HG03175 (cell line): ENCODE measurements around the gene SLC6A11.

Experiments
- ATAC-seq: cut with Tn5 transposase; IDR thresholded peaks from one replicate; pipeline ENCODE4 v1.9.1; 2021; ENCODE audit warnings: mild to moderate bottlenecking, moderate library complexity; ENCODE audit not compliant: unreplicated experiment

Gene SLC6A11

DNA sequence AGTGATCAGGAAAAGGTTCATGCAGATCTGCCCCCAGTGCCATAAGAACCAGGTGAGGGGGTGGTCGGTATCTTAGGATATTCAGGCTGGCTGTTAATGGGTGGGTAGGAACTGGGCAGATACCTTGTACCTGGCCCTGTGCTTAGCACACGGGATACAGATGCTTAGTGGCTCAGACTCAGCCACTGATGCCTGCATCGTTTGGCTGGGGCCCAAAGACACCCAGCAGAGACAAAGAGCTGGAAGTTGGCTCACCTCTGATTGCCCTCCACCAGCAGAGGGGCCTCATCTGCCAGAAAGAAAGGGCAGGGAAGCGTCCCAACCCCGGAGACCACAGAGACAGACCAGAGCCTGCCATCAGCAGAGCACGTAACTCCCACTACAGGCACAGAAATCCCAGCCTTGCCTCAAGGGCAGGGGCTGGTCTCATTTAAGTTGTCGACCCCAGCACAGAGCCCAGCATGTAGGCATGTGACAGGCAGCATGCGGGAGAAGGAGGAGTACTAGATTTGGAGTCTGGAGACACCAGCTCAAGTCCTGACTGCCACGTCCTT is 112.5 kb downstream of the SLC6A11 start:
- no peak for ATAC-seq

DNA sequence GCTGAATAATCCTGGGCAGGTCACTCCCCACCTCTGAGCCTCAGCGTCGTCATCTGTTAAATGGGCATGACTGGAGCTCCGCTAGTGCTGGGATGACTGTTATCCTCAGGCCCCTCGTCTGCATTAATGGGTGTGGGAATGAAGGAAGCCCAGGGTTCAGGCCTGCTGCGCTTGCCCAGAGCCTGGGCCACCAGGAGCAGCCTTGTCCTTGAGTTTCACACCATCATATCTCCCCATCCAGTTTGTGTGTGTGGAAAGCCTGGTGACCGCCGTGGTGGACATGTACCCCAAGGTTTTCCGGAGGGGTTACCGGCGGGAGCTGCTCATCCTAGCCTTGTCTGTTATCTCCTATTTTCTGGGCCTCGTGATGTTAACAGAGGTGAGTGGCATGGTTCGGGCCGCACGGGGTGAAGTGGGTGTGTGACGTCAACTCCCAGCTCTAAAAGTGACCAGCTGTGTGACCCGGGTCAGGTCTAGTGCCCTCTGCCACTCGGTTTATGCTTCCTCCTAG is 113.0 kb downstream of the SLC6A11 start:
- ATAC-seq: no peak

DNA sequence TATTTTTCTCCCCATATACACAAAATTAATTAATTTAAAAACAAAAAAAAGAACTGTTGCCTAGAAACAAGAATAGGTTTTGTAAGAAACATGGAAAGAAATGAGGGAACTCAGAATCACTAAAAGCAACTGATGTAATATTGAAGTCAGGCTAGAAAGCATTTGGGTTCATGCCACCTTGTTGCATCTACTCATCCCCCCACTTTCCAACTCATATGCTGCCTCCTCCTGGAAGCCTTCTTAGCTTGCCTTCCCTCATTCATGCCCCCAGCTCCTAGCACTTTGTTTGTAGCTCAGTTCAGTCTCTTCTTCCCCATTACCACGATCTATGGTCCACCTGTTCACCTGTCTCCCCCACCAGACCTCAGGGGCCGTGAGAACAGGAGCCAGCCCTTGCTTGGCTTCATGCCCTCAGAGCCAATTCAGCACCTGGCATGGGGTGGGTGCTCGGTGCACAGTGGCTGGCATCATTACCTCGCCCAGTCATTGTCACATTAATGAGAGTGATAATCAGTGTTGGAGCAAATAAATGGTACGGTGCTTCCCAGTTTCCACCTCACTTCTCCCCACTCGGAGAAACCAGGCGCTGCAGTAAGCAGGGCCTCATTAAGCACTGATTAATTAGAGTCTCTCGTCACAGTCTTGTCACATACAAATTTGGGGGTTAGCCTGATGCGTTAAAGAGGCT is 114.1 kb downstream of the SLC6A11 start:
- ATAC-seq: no peak

DNA sequence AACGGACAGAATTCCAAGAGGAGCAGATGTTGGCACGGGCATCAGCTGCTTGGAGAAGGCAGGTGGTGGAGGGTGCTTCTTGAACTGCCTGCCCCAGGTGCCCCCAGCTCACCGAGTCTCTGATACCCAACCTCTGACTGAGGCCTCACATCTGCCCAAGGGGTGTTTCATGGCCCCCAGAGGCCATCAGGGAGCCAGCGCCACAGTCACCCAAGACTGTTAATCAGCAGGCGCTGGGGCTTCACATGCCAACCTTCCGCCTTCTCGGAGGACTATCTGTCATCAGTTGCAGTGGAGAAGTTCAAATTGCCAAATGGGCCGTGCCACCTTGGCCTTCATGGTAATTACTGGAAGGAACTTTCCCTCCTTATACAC is 114.6 kb downstream of the SLC6A11 start:
- ATAC-seq: no peak

DNA sequence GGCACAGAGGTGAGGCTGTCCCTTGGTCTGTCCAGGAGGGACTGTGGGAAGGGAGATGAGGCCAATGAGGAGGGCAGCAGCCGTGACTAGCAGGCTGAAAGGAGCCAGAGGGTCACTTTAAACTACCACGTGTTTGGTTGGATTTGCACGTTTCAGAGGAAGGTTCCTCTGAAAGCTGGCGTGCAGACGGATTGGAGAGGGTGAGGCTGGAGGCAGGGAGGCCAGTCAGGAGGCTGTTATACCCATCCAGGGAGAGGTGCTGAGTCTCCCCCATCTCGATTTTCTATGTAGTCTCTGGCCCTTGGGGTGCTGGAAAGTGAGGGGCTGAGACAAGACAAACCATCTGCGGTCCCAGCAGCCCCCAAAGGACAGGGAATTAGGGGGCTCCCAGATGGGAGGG is 116.6 kb downstream of the SLC6A11 start:
- no peak for ATAC-seq

DNA sequence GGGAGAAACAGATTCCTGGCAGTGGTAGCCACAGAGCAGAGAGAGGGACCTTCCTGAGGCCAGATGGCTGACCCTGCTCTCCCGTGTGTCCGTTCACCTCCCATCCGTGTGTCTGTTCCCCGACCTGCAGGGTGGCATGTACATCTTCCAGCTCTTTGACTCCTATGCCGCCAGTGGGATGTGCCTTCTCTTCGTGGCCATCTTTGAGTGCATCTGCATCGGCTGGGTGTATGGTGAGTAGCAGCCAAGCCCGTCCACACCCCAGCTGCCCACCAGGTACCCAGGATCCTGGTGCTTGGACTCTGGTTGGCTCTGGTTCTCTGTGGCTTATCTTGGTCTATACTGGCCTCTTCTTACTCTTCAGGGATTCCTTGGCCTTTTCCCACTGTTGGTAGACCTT is 117.0 kb downstream of the SLC6A11 start:
- no peak for ATAC-seq

DNA sequence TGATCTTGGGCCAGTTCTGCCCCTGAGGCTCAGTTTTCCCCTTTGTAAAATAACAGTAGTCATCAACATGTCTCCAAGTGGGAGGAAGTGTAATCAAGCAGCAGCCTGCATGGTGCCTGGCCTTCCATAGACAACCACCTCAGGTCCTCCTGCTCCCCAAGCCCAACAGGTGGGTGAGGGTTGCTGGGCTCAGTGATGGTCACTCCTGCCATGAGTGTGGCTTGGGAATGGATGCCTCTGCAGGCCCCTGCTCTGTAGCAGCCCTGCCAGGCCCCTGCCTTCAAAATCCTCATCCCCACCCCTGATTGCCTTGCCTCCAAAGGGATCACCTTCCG is 117.4 kb downstream of the SLC6A11 start:
- no peak for ATAC-seq

DNA sequence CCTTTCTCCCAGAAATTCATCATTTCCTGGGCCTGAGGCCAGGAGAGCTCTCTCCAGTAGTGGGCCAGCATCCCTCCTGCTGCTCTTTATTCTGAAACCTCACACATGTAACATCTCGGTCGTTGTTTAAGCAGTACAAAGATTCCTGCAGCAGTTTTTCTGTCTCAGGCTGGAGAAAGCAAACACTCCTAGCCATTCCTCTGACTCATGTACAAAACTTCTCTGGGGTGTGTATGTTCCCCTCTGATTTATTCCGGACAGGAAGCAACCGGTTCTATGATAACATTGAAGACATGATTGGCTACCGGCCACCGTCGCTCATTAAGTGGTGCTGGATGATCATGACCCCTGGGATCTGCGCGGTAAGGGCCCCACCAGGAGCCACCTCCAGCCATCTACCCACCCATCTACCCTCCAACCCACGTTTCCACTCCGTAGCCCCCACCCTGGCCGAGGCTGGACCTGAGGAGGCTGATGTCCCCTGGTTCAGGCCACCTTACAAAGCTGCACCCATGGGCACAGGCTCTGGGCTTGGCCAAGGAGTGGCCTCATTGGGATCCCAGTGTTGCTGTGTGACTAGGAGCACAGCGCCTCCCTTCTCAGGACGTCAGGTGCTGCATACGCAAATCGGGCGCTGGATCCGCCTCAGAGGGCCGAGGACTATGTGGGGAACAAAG is 117.9 kb downstream of the SLC6A11 start:
- ATAC-seq: no peak

DNA sequence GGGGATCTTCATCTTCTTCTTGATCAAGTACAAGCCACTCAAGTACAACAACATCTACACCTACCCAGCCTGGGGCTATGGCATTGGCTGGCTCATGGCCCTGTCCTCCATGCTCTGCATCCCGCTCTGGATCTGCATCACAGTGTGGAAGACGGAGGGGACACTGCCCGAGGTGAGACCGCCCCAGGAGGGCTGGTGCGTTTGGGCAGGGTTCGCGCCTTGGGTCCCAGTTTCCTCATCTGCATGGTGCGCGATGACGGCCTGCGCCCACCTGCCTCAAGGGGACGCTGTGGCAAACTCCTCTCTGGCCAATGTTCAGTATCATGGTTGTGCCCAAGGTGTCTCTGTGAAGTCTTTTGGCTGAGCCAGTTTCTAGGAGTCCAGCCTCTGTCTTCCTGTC is 119.0 kb downstream of the SLC6A11 start:
- ATAC-seq: no peak

DNA sequence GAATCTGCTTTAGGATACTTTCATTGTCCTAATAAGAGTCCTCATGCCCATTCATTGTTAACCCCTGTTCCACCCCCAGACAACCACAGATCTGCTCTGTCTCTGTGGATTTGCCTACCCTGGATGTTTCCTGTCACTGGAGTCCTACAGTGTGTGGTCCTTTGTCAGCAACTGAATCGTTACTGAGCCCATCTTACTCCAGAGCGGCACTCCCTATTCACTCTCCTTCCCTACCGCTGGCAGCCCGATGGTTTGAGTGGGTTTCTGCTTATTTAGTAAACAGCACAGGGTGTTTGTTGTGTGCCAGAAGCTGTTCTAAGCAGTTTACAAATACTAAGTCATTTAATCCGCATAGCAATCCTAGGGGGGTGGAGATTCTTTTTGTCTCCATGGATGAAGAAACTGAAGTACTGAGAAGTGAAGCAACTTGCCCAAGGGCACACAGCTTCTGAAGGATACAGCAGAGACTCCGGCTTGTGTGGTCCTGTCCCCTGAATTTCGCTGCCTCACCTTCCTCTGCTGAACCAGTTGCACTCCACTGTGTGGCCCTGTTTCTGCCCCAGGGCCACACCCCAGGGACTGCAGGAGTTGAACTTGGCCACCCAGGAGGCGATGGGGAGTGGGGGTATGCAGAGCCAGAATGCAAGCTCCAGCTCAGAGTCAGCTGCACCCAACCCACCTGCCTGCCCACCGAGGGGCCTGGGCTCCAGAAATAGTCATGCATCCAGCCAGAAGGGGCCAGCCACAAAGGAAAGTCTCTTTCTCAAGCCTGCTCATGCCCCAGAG is 120.0 kb downstream of the SLC6A11 start:
- no peak for ATAC-seq

DNA sequence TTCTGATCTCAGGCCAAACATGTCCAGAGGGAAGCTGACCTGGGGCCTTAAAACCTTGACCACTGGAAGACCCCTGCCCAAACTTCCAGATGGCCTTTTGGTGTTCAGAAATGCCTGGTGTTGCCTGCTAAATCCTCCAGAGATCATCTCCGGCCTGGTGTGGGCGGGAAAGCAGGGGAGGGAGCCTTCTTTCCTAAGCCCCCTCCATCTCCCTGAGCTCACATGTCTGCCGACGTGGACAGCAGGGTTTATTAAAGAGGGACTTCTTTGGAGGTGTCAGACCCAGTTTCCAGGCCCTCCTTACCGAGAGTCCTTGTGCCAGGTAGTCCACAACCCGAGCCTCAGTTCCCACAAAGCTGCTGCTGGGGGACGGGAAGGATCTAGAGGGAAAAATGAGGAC is 120.7 kb downstream of the SLC6A11 start:
- ATAC-seq: no peak

DNA sequence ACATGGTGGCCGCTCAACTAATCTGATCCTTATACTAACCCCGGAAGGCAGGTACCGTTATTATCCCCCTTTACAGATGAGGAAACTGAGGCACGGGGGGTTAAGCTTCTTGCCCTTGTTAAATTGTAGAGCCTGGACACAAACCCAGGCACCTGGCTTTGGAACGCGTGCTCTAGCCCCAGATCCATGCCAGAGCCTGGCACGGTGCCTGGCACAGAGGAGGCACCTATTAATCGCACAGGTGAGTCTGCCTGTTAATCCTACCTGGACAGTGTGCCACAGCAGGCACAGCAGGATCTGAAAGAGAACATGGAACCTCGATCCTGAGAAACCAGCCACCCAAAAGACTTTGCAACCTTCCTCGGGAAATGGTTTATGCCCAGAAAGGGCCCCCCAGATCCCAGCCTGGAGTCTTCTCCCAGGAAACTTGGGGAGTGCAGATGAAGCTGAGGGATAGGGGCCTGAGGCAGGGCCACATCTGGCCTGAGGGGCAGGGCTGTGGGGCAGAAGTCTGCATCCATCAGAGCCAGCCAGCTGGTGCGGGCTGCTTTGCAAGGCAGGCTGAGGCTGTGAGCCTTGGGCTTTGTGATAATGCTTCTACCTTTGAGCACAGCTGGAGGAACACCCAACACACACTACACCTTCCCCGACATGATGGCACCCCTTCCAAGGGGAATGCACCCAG is 121.3 kb downstream of the SLC6A11 start:
- ATAC-seq: no peak

DNA sequence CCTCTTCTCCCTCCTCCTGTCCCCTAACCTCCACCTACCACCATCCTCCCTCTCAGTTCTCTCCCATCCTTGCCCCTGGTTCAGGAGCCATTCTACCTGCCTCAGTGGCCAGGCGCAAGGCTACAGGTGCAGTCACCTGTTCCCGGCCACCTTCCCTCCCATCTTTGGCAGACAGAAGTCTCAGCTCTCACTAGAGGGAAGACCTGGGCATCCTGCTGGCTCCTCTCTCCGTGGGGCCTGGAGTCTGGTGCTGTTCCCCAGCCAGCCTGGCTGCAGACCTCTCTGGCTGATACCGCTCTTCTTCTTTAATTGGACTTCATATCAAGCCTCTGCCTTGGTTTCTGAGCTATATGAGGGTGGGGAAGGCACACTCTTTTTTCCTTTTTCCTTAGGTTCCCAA is 123.5 kb downstream of the SLC6A11 start:
- ATAC-seq: no peak

DNA sequence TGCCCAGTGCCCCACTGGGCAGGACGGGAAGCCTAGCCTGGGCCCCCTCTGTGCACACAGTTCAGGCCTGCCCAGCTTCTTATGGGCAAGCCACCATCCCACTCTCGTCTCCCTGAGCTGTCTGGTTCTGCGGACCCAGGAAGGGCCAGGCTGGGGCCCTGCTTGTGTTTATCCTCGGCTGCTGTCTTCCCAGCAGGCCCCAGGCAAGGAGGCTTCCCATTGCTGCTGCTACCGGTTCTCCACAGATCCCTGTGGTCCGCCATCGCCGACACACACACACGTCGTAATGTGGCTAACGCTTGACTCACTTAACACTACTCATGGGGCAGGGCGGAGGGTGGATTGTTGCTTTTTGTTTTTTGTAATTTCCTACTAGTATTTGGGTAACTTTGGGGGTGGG is 124.1 kb downstream of the SLC6A11 start:
- ATAC-seq: no peak

DNA sequence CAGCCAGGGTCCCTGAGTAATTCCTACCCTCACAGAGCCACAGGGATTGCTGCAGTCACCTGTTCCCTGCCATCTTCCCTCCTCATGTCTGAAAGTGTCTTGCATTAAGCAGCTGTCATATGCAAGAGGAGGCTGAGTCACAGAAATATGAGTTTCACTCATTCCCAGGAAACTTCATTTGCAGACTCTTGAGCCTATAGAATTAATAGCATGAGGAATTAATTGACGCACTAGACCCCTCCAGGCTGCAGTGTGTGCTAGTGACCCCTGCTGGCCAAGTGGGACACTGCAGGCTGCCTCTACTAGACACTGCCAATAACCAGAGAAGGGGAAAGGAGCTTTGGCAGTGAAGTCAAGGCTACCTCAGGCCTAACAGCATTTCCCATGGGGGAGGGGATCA is 125.9 kb downstream of the SLC6A11 start:
- ATAC-seq: no peak

DNA sequence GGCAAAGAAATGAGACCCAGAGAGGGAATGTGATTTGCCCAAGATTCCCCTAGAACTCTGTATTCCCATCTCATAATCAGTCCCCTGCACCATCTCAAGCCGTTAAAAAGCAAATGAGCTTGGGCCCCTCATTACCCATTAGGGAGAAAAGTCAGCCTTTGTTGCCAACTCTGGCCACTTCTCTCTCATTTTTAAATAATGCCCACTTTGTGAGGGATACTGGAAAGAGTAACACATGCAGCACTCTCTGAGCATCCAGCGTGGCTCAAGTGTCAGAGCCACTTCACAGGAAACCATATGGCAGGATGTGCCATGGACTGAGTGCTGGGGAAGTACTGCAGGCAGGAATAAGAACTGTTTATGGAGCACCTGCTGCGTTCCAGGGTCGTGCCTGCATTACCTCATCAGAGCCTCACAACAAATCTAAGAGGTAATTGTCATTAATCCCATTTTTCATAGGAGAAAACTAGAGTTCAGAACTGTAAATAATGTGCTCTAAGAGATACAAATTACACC is 126.7 kb downstream of the SLC6A11 start:
- no peak for ATAC-seq

DNA sequence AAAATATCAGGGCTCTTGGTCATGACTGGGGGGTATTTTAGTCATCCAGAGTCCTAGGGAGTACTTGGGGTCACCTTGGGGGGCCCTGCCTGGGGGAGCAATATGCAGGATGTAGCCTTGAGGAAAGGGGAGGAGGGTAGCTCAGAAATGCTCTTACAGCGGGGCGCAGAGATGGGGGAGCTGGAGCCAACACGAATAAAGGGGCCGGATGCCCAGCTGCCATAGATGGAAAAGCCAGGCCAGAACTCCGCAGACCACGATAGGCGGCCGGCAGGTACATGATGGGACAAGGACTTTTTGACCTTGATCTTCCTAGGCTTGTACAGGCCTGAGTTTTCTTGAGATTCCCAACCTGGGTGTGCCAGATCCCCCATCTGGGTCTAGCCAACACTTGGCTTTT is 128.8 kb downstream of the SLC6A11 start:
- no peak for ATAC-seq

DNA sequence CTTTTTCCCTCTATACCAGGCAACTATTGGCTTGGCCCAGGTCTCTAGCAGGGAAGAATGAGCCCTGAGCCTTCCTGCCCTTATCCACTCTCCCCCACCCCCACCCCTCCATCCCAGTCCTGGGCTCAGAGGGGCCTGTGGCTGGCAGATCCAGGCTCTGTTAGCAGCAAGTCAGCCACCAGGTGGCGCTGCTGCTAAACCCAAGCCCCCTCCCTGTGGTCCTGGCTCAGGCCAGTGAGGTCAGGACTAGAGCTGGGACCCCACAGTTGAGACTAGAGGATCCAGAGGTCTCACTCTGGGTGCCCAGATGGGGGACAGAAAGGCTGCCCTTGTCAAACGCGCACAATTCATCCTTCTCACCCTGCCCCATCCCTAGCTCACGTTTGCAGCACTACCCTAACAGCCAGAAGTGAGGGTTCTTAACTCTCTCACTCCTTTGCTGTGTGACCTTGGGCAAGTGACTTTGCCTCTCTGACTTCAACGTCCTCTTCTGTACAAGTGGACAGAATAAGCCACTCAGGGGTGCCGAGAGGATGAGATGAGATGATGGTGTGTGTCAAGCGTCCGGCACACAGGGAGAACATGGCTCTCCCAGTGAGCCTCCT is 129.8 kb downstream of the SLC6A11 start:
- ATAC-seq: no peak

DNA sequence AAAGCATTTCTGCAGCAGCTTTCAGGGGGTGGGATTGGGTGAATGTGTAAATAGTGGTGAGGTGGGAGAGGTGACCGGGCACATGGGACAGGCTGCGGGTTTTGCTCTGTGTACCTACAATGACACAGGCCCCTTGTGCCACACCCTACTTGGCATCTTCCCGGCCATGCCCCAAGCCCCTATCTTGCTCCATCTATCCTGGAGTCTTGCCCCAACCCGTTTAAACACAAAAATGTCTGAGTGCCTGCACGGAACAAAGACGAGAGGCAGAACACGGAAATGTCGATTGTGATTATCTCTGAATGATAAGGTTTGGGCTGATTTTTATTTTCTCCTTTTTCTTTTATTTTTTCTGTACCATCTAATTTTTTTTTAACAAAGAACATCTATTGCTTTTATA is 130.5 kb downstream of the SLC6A11 start:
- no peak for ATAC-seq

DNA sequence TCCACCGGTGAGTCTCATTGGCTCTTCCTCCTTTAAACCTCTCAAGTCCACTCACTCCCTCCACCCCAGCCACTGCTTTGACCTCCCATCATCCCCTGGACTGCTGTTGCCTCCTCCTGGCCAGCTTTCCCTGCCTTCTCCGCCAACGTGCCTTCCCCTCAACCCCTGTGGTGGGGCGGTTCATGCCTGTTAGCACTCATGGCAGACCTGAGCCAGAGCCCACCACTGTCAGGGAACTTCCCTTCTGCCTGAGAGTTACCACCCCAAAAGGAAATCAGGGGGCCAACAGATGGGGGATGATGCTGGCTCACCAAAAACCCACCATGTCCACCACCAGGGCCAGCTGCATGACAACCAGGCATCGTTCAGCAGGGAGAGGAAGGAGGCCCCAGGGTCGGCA is 132.3 kb downstream of the SLC6A11 start:
- no peak for ATAC-seq

DNA sequence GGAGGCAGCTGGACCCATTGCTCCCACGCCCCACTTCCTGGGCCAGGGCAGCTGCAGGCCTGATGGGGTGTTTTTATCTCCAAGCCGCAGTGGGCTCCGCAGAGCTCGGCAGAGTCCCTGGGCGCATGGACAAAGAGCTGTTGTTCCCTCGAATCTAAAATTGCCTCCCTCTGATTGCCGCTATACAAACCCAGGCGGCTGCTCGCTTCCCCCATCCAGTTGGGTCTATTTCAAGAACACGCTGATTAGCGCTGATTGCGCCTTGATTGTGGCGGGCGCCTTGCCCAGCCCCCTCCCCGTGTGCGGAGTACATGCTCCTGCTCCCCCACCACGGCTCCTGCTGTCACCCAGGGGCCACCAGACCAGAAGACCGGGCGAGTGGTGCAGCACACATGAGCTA is 133.2 kb downstream of the SLC6A11 start:
- ATAC-seq: no peak
